Fibroblast of lung (primary cell): Measurements from ENCODE around the gene EFHC1.

ENCODE experiments used
- CTCF ChIP-seq, 2 donors: IDR thresholded peaks in 1 of 2; conservative IDR thresholded peaks in 1 of 2; 1 replicate in 1 of 2; 2 replicates in 1 of 2; pipeline ENCODE4 v1.5.1; 2011 to 2012; ENCODE audit warnings: low read length in 2 of 2, control low read depth in 1 of 2, inconsistent platforms in 1 of 2, low read depth in 1 of 2, mild to moderate bottlenecking in 1 of 2
- EZH2 ChIP-seq: IDR thresholded peaks from 2 replicates; pipeline ENCODE4 v1.5.1; 2012; ENCODE audit warnings: low read length, control low read depth, mild to moderate bottlenecking; ENCODE audit errors: missing control alignments

GRCh38 chr6:52531834-52532233 lies 111.7 kb downstream of the EFHC1 start:
- TF ChIP-seq CTCF (conservative IDR thresholded peaks at IDR 0.05 in 1 of 2, IDR thresholded peaks at IDR 0.05 in 1 of 2; ENCODE audit: low read depth in 1 of 2, low read length in 2 of 2), result no peak
- no peak for TF ChIP-seq EZH2
